Tibial nerve (tissue), 4 donors: Measurements from ENCODE around the gene SMG1. TPM values are rescaled to one million over a fixed set of nuclear protein-coding genes. Genes with fewer than 3 reads are reported as not detected.

Experiments
- DNase-seq, 2 donors: peaks; one replicate each; pipeline ENCODE4 v3.0.0-alpha.2; 2019; ENCODE audit warnings: low spot score in 2 of 2
- H3K27ac ChIP-seq, 4 donors: fragments of 200-600 bp; sonication (generic) in 3 of 4; one replicate each; pipeline ENCODE4 v1.5.1; 2017 to 2019; ENCODE audit warnings: mild to moderate bottlenecking in 1 of 4
- H3K27me3 ChIP-seq, 2 donors: fragments of 200-600 bp; sonication (generic) in 1 of 2; one replicate each; pipeline versions ENCODE4 v1.5.1 to v1.6.0; 2017 to 2019
- H3K36me3 ChIP-seq, 3 donors: fragments of 200-600 bp; sonication (generic); one replicate each; pipeline ENCODE4 v1.5.1; 2018 to 2019
- H3K4me1 ChIP-seq, 4 donors: fragments of 200-600 bp; sonication (generic) in 3 of 4; one replicate each; pipeline ENCODE4 v1.5.1; 2017 to 2019
- H3K4me3 ChIP-seq, 4 donors: fragments of 200-600 bp; sonication (generic) in 3 of 4; one replicate each; pipeline ENCODE4 v1.5.1; 2017 to 2019; ENCODE audit warnings: mild to moderate bottlenecking in 1 of 4, moderate library complexity in 1 of 4
- H3K9me3 ChIP-seq, 4 donors: fragments of 200-600 bp; sonication (generic) in 3 of 4; one replicate each; pipeline ENCODE4 v1.5.1; 2017 to 2019
- EP300 ChIP-seq, 2 donors: sonication (generic); formaldehyde crosslinking; IDR thresholded peaks; one replicate each; pipeline ENCODE4 v1.6.1; 2017; ENCODE audit warnings: antibody characterized with exemption in 2 of 2, mild to moderate bottlenecking in 1 of 2
- POLR2A ChIP-seq, 2 donors: fragments of 450-650 bp; IDR thresholded peaks; one replicate each; pipeline ENCODE4 v1.6.1; 2017; ENCODE audit warnings: antibody characterized with exemption in 2 of 2, mild to moderate bottlenecking in 2 of 2, moderate library complexity in 2 of 2
- WGBS, 2 donors: methylation state at CpG; one replicate each; pipeline ENCODE4 v1.1.5; 2018; 5-methylcytosine and 5-hydroxymethylcytosine counted together
- total RNA-seq, 4 donors: library from RNA; depleted of rRNA; stranded (reverse); fragments of >200 nt; gene quantifications; one replicate each; pipeline ENCODE4 v1.1.0, GENCODE V29; 2016
- TF ChIP-seq, protein P1 (sequence below), 5 experiments: fragments of 200-600 bp in 3 of 5; fragments of 450-650 bp in 2 of 5; sonication (generic) in 3 of 5; IDR thresholded peaks; one replicate each; pipeline ENCODE4 v1.5.1; 2016 to 2019; ENCODE audit warnings: antibody characterized with exemption in 5 of 5, mild to moderate bottlenecking in 3 of 5, moderate library complexity in 2 of 5

The SMG1 gene
- total RNA-seq, 4 donors from 2014 or later = 83.5 to 101 (median 89.4) TPM

DNA sequence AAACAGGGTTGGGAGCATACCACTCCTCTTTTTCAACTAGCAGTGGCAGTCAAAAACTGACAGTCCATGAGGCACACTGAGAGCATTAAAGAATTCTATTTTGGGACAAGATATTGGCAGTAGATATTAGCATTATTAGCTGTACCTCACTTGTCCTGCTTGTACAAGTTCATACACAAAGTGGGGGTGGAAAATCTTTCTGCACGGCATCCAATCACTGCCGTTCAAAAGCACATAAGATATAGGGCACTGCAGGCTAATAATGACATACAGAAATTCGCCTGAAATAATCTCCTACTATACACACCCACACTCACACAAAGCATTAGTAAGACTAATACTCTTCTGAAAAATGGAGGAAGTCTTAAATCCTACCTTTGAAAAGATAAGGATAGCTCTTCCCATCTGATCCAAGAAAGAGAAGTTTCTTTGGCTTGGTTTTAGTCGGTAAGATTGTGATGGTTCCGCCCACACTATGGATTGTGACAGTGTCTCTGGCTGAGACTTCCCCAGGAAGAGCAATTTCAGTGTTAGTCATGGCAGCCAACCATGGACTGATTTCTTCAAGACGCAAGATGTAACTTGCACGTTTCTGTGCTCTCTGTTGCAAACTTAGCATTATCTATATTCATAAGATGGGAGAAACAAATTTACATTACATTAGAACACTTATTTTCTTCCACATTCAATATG lies 84.2 kb downstream of the SMG1 start:
- WGBS, 2 donors = 86 to 88% methylated on average over 7 of the region's 7 CpGs
- no peak overlapping the region for H3K4me3 ChIP-seq
- no peak for DNase-seq
- H3K27me3 ChIP-seq = no peaks in the 10 kb centered on the region
- H3K27ac ChIP-seq = no peak overlapping the region
- H3K36me3 ChIP-seq = peaks cover 0 to 93% (median 26%) of the 10 kb centered on the region in 3 donors
- TF ChIP-seq EP300 (IDR thresholded peaks at IDR 0.05) (no peak), POLR2A (IDR thresholded peaks at IDR 0.05) (no peak)
- TF ChIP-seq, protein P1, sequence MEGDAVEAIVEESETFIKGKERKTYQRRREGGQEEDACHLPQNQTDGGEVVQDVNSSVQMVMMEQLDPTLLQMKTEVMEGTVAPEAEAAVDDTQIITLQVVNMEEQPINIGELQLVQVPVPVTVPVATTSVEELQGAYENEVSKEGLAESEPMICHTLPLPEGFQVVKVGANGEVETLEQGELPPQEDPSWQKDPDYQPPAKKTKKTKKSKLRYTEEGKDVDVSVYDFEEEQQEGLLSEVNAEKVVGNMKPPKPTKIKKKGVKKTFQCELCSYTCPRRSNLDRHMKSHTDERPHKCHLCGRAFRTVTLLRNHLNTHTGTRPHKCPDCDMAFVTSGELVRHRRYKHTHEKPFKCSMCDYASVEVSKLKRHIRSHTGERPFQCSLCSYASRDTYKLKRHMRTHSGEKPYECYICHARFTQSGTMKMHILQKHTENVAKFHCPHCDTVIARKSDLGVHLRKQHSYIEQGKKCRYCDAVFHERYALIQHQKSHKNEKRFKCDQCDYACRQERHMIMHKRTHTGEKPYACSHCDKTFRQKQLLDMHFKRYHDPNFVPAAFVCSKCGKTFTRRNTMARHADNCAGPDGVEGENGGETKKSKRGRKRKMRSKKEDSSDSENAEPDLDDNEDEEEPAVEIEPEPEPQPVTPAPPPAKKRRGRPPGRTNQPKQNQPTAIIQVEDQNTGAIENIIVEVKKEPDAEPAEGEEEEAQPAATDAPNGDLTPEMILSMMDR (IDR thresholded peaks at IDR 0.05) = no peak
- no peaks in the 10 kb centered on the region for H3K4me1 ChIP-seq
- H3K9me3 ChIP-seq = no peaks in the 10 kb centered on the region

DNA sequence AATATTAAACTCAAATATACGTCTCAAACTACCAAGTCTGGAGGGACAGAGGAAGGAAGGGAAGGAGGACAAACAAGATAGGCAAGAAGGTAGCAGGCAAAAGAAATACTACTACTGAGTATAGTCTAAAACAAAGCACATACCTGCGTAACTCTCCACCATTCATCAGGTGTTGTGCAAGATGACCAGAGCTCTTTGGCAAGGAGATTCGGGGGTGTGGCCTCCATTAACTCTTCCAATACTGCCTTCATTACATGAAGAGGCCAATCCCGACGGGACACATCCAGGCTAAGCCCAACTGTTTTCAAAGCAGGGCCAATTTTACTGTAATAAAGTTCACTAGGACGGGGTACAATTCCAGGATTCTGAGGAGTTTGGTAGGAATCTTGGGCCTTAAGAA lies 86.7 kb downstream of the SMG1 start:
- WGBS, 2 donors = 75 to 76% methylated on average over 6 of the region's 6 CpGs
- Histone ChIP-seq H3K27me3 (no peaks in the 10 kb centered on the region), H3K27ac (no peak overlapping the region), H3K4me1 (no peaks in the 10 kb centered on the region), H3K4me3 (no peak overlapping the region), H3K36me3 (peaks cover 2 to 93% (median 14%) of the 10 kb centered on the region in 3 donors), H3K9me3 (no peaks in the 10 kb centered on the region)
- no peak for TF ChIP-seq POLR2A (IDR thresholded peaks at IDR 0.05)
- TF ChIP-seq, protein P1 (IDR thresholded peaks at IDR 0.05) = no peak
- no peak for TF ChIP-seq EP300 (IDR thresholded peaks at IDR 0.05)
- no peak for DNase-seq

- Histone ChIP-seq H3K27me3 (no peaks in the 10 kb centered on the region), H3K27ac (no peak overlapping the region), H3K4me1 (no peaks in the 10 kb centered on the region), H3K9me3 (no peaks in the 10 kb centered on the region), H3K4me3 (no peak overlapping the region), H3K36me3 (peaks cover 6 to 94% (median 17%) of the 10 kb centered on the region in 3 donors)
- TF ChIP-seq, protein P1 (IDR thresholded peaks at IDR 0.05) = no peak
- no peak for TF ChIP-seq EP300 (IDR thresholded peaks at IDR 0.05)
- TF ChIP-seq POLR2A (IDR thresholded peaks at IDR 0.05) = no peak
- DNase-seq = no peak
Measured at GRCh38 chr16:18836702-18837101, 89.5 kb downstream of the SMG1 start.

GRCh38 chr16:18834864-18835263 lies 91.3 kb downstream of the SMG1 start:
- Histone ChIP-seq H3K36me3 (peaks cover 6 to 99% (median 22%) of the 10 kb centered on the region in 3 donors), H3K4me1 (no peaks in the 10 kb centered on the region), H3K9me3 (no peaks in the 10 kb centered on the region), H3K27me3 (no peaks in the 10 kb centered on the region), H3K27ac (no peak overlapping the region), H3K4me3 (no peak overlapping the region)
- 78 to 86% methylated on average over 4 of the region's 4 CpGs for WGBS, 2 donors
- TF ChIP-seq, protein P1 (IDR thresholded peaks at IDR 0.05) = no peak
- TF ChIP-seq POLR2A (IDR thresholded peaks at IDR 0.05) (no peak), EP300 (IDR thresholded peaks at IDR 0.05) (no peak)
- DNase-seq = no peak

GRCh38 chr16:18833707-18834505 lies 92.3 kb downstream of the SMG1 start:
- Histone ChIP-seq H3K36me3 (peaks cover 6 to 99% (median 22%) of the 10 kb centered on the region in 3 donors), H3K4me1 (no peaks in the 10 kb centered on the region), H3K4me3 (no peak overlapping the region), H3K27me3 (no peaks in the 10 kb centered on the region), H3K27ac (no peak overlapping the region), H3K9me3 (no peaks in the 10 kb centered on the region)
- WGBS, 2 donors = 92 to 95% methylated on average over 9 of the region's 9 CpGs
- TF ChIP-seq POLR2A (IDR thresholded peaks at IDR 0.05) (no peak), EP300 (IDR thresholded peaks at IDR 0.05) (no peak)
- TF ChIP-seq, protein P1 (IDR thresholded peaks at IDR 0.05) = no peak
- no peak for DNase-seq
